ENCODE data around the gene SETX.

SETX gene

GRCh38 chr9:132354637-132355355 lies at the start of gene SETX:
SETX (minus strand) TSS chr9:132354986; CDS start chr9:132349428, 5,558 bp downstream.
- CTCF ChIA-PET: no interaction called here
- no peak for TF ChIP-seq CTCF (conservative IDR thresholded peaks at IDR 0.05; ENCODE audit: low read depth)
- POLR2A ChIA-PET (ENCODE audit: low non-redundant PET): interaction anchor here (0.6 kb wide), 1 partner anchor 276 kb away, joined by 3 read pairs; no protein-coding TSS in a partner anchor
- peak; percentile 100 for DNase-seq (ENCODE audit: low spot score)
- H3K27ac ChIP-seq: peak within 1 kb of the TSS; percentile 82

DNA sequence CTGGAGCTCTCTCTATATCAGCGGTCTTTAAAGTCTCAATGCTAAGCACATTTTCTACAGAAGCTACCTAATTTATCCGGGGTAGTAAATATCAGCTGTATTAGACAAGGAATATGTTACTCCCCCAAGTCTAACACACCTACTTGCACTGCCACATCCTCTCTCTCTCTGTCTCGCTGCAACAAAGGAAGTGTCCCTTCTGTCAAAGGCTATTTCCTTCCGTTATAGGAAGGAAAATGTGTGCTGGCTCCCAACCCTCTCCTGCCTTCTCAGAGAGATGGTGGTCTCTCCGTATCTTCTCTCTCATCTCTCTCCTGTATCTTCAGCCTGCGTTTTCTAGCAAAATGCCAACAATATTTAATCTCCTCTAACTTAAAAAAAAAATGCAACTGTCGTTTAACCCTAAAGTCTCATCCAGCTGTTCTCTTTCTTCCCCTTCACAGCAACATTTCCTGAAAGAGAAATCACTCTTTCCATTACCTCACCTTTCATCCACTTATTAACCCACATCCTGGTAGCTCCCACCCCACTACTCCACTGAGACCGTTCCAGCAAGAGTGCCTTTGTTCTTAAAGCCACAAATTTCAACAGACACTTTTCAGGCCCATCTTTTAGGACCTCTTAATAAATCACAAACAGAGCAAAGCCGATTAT lies 49.6 kb upstream of the SETX start:
- CTCF ChIA-PET: interaction anchor here (0.6 kb wide), 1 partner anchor 8 kb away, joined by 8 read pairs; no protein-coding TSS in a partner anchor
- POLR2A ChIA-PET (ENCODE audit: low non-redundant PET): no interaction called here
- DNase-seq (ENCODE audit: low spot score): no peak
- no peak for TF ChIP-seq CTCF (conservative IDR thresholded peaks at IDR 0.05; ENCODE audit: low read depth)
- H3K27ac ChIP-seq: no peak overlapping the region

- TF ChIP-seq CTCF (conservative IDR thresholded peaks at IDR 0.05; ENCODE audit: low read depth): no peak
- ChIA-PET POLR2A (ENCODE audit: low non-redundant PET) (no interaction called here), CTCF (interaction anchor here (0.7 kb wide), 1 partner anchor 17 kb away, joined by 3 read pairs; no protein-coding TSS in a partner anchor)
- no peak overlapping the region for H3K27ac ChIP-seq
- DNase-seq (ENCODE audit: low spot score): no peak
Observed at GRCh38 chr9:132401824-132402223, 47.0 kb upstream of the SETX start.

GRCh38 chr9:132395560-132395959 lies 40.8 kb upstream of the SETX start:
- no peak for TF ChIP-seq CTCF (conservative IDR thresholded peaks at IDR 0.05; ENCODE audit: low read depth)
- ChIA-PET CTCF (no interaction called here), POLR2A (ENCODE audit: low non-redundant PET) (no interaction called here)
- no peak overlapping the region for H3K27ac ChIP-seq
- DNase-seq (ENCODE audit: low spot score): no peak

GRCh38 chr9:132391449-132391848 lies 36.7 kb upstream of the SETX start:
- no peak for TF ChIP-seq CTCF (conservative IDR thresholded peaks at IDR 0.05; ENCODE audit: low read depth)
- no peak overlapping the region for H3K27ac ChIP-seq
- no peak for DNase-seq (ENCODE audit: low spot score)

GRCh38 chr9:132390966-132391365 lies 36.2 kb upstream of the SETX start:
- no peak for TF ChIP-seq CTCF (conservative IDR thresholded peaks at IDR 0.05; ENCODE audit: low read depth)
- ChIA-PET CTCF (no interaction called here), POLR2A (ENCODE audit: low non-redundant PET) (no interaction called here)
- H3K27ac ChIP-seq: no peak overlapping the region
- DNase-seq (ENCODE audit: low spot score): no peak

More at GRCh38 chr9:132391449-132391848, 36.7 kb upstream of the SETX start:
- CTCF ChIA-PET: no interaction called here
- POLR2A ChIA-PET (ENCODE audit: low non-redundant PET): no interaction called here
